ENCODE results near the gene INO80C.

The INO80C gene

GRCh38 chr18:35451916-35452315 lies 45.8 kb downstream of the INO80C start:
- POLR2A ChIA-PET (ENCODE audit: low non-redundant PET): no interaction called here
- DNase-seq (ENCODE audit: low spot score): no peak
- CTCF ChIA-PET: no interaction called here
- TF ChIP-seq, protein P1, sequence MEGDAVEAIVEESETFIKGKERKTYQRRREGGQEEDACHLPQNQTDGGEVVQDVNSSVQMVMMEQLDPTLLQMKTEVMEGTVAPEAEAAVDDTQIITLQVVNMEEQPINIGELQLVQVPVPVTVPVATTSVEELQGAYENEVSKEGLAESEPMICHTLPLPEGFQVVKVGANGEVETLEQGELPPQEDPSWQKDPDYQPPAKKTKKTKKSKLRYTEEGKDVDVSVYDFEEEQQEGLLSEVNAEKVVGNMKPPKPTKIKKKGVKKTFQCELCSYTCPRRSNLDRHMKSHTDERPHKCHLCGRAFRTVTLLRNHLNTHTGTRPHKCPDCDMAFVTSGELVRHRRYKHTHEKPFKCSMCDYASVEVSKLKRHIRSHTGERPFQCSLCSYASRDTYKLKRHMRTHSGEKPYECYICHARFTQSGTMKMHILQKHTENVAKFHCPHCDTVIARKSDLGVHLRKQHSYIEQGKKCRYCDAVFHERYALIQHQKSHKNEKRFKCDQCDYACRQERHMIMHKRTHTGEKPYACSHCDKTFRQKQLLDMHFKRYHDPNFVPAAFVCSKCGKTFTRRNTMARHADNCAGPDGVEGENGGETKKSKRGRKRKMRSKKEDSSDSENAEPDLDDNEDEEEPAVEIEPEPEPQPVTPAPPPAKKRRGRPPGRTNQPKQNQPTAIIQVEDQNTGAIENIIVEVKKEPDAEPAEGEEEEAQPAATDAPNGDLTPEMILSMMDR (conservative IDR thresholded peaks at IDR 0.05; ENCODE audit: low read depth): no peak
- no peak overlapping the region for H3K27ac ChIP-seq

GRCh38 chr18:35451032-35451431 lies 46.7 kb downstream of the INO80C start:
- DNase-seq (ENCODE audit: low spot score): no peak
- H3K27ac ChIP-seq: no peak overlapping the region
- ChIA-PET CTCF (no interaction called here), POLR2A (ENCODE audit: low non-redundant PET) (no interaction called here)
- TF ChIP-seq, protein P1 (conservative IDR thresholded peaks at IDR 0.05; ENCODE audit: low read depth): no peak

- ChIA-PET POLR2A (ENCODE audit: low non-redundant PET) (no interaction called here), CTCF (no interaction called here)
- no peak for DNase-seq (ENCODE audit: low spot score)
- TF ChIP-seq, protein P1 (conservative IDR thresholded peaks at IDR 0.05; ENCODE audit: low read depth): no peak
- no peak overlapping the region for H3K27ac ChIP-seq
Measured at GRCh38 chr18:35444636-35445035, 53.1 kb downstream of the INO80C start.

GRCh38 chr18:35443847-35444246 lies 53.9 kb downstream of the INO80C start:
- ChIA-PET CTCF (no interaction called here), POLR2A (ENCODE audit: low non-redundant PET) (no interaction called here)
- no peak for DNase-seq (ENCODE audit: low spot score)
- peak overlapping the region; percentile 16; the same call in 1 of the 2 replicates for H3K27ac ChIP-seq
- TF ChIP-seq, protein P1 (conservative IDR thresholded peaks at IDR 0.05; ENCODE audit: low read depth): no peak

- ChIA-PET POLR2A (ENCODE audit: low non-redundant PET) (no interaction called here), CTCF (no interaction called here)
- TF ChIP-seq, protein P1 (conservative IDR thresholded peaks at IDR 0.05; ENCODE audit: low read depth): no peak
- H3K27ac ChIP-seq: peak overlapping the region; percentile 16; the same call in 1 of the 2 replicates
- no peak for DNase-seq (ENCODE audit: low spot score)
Measured at GRCh38 chr18:35443434-35443833, 54.3 kb downstream of the INO80C start.

DNA sequence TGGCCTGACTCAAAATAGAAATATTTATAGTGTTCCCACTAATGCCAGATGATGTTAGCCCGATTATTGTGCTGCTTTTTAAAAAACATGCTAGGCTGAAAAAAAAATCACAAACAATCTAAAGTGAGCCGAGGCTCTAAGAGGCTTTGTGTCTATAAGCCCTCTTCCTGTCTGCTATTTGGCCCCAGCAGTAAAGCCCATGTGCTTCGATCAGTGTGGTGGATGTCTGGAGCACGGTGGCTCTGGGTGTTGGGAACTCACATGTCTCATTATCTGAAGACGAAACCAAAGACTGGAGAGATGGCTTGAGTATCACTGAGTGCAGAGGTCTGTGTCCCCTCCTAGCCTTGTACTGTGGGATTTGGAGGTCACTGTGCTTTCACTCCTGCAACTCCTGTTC lies 55.1 kb downstream of the INO80C start:
- no peak for DNase-seq (ENCODE audit: low spot score)
- POLR2A ChIA-PET (ENCODE audit: low non-redundant PET): no interaction called here
- TF ChIP-seq, protein P1 (conservative IDR thresholded peaks at IDR 0.05; ENCODE audit: low read depth): no peak
- H3K27ac ChIP-seq: no peak overlapping the region
- CTCF ChIA-PET: no interaction called here

Measured in RWPE1 (cell line).